WERI-Rb-1 (cell line): ENCODE data around the gene KRTAP10-9.
"Not testable (repeated sequence)": the region's sequence is repeated elsewhere in the genome, so short reads cannot be mapped to it uniquely, and the experiment has no call there.

ENCODE experiments used
- DNase-seq: peaks from one replicate; pipeline ENCODE4 v3.0.0-alpha.2; 2020
- H3K27ac ChIP-seq: fragments of 250-450 bp; sonication (Bioruptor Pico); 2 replicates; pipeline ENCODE4 v1.5.1; 2020; ENCODE audit warnings: mild to moderate bottlenecking, moderate library complexity
- H3K27me3 ChIP-seq: fragments of 250-450 bp; sonication (Bioruptor Pico); 2 replicates; pipeline ENCODE4 v1.5.1; 2021; ENCODE audit warnings: mild to moderate bottlenecking, low read depth, moderate library complexity; ENCODE audit not compliant: insufficient read depth, severe bottlenecking
- H3K36me3 ChIP-seq: fragments of 250-450 bp; sonication (Bioruptor Pico); 2 replicates; pipeline ENCODE4 v1.5.1; 2020; ENCODE audit warnings: mild to moderate bottlenecking, moderate library complexity
- H3K4me3 ChIP-seq: 2 replicates; pipeline ENCODE4 v1.5.1; 2011; ENCODE audit warnings: low read depth, mild to moderate bottlenecking, control low read depth, low read length
- H3K9me3 ChIP-seq: fragments of 250-450 bp; sonication (Bioruptor Pico); 2 replicates; pipeline ENCODE4 v1.5.1; 2021; ENCODE audit warnings: mild to moderate bottlenecking, moderate library complexity; ENCODE audit not compliant: severe bottlenecking
- CTCF ChIP-seq: IDR thresholded peaks from 2 replicates; pipeline ENCODE4 v1.5.1; 2011; ENCODE audit warnings: low read depth, mild to moderate bottlenecking, control low read depth, inconsistent platforms, low read length

Gene KRTAP10-9

GRCh38 chr21:44589586-44590305 is 37.1 kb upstream of the KRTAP10-9 start:
- Histone ChIP-seq H3K4me3 (no peak overlapping the region), H3K27ac (no peak overlapping the region), H3K36me3 (no peaks in the 10 kb centered on the region), H3K27me3 (no peaks in the 10 kb centered on the region), H3K9me3 (no peaks in the 10 kb centered on the region)
- no peak for TF ChIP-seq CTCF
- DNase-seq = no peak

GRCh38 chr21:44590311-44590721 is 36.6 kb upstream of the KRTAP10-9 start:
- no peak for DNase-seq
- H3K9me3 ChIP-seq = no peaks in the 10 kb centered on the region
- no peak for TF ChIP-seq CTCF
- no peak overlapping the region for H3K4me3 ChIP-seq
- no peaks in the 10 kb centered on the region for H3K36me3 ChIP-seq
- H3K27ac ChIP-seq = no peak overlapping the region
- no peaks in the 10 kb centered on the region for H3K27me3 ChIP-seq

GRCh38 chr21:44590897-44591800 is 35.7 kb upstream of the KRTAP10-9 start:
- H3K27ac ChIP-seq, DNase-seq, H3K9me3 ChIP-seq, H3K4me3 ChIP-seq, H3K27me3 ChIP-seq, H3K36me3 ChIP-seq: not testable (repeated sequence)

- H3K27me3 ChIP-seq, H3K36me3 ChIP-seq, DNase-seq, H3K27ac ChIP-seq, H3K9me3 ChIP-seq, H3K4me3 ChIP-seq: not testable (repeated sequence)
Observed at GRCh38 chr21:44591801-44592130, 35.1 kb upstream of the KRTAP10-9 start.

- no peak for TF ChIP-seq CTCF
- Histone ChIP-seq H3K27me3 (no peaks in the 10 kb centered on the region), H3K9me3 (no peaks in the 10 kb centered on the region), H3K4me3 (no peak within 1 kb of the TSS), H3K27ac (no peak within 1 kb of the TSS), H3K36me3 (no peaks in the 10 kb centered on the region)
- DNase-seq = no peak
Observed at GRCh38 chr21:44592446-44593311, 34.2 kb upstream of the KRTAP10-9 start, which contains the start of gene KRTAP10-6. TSS of gene KRTAP10-6 (minus strand) at chr21:44592505. CDS start at chr21:44592484, 21 bp downstream.

- Histone ChIP-seq H3K27me3 (no peaks in the 10 kb centered on the region), H3K9me3 (peaks cover 4% of the 10 kb centered on the region), H3K27ac (no peak overlapping the region), H3K4me3 (no peak overlapping the region), H3K36me3 (no peaks in the 10 kb centered on the region)
- TF ChIP-seq CTCF = no peak
- no peak for DNase-seq
Observed at GRCh38 chr21:44593598-44594405, 33.1 kb upstream of the KRTAP10-9 start.
